Stimulated activated naive CD4-positive, alpha-beta T cell (primary cell): ENCODE measurements around the gene SMIM5.
A peak's percentile ranks its signal among the peaks of the same experiment; 100 is the strongest.
"Not testable (repeated sequence)": the region's sequence is repeated elsewhere in the genome, so short reads cannot be mapped to it uniquely, and the experiment has no call there.

ENCODE experiments used
- DNase-seq, 6 experiments: peaks; one replicate each; lab custom pipeline; 2025; lab: John Stamatoyannopoulos, UW

The SMIM5 gene

GRCh38 chr17:75625813-75626486 lies 7.3 kb upstream of the SMIM5 start:
- no peak for DNase-seq

- no peak for DNase-seq
Measured at GRCh38 chr17:75626496-75627038, 6.7 kb upstream of the SMIM5 start.

GRCh38 chr17:75627094-75627493 lies 6.1 kb upstream of the SMIM5 start:
- no peak for DNase-seq

- no peak for DNase-seq
Measured at GRCh38 chr17:75628425-75628824, 4.8 kb upstream of the SMIM5 start.

- DNase-seq, result no peak
Measured at GRCh38 chr17:75629157-75629556, 4.1 kb upstream of the SMIM5 start.

- DNase-seq, result no peak
Measured at GRCh38 chr17:75630071-75630917, 2.9 kb upstream of the SMIM5 start.

GRCh38 chr17:75631353-75631752 lies 1.9 kb upstream of the SMIM5 start:
- no peak for DNase-seq

- DNase-seq, result no peak
Measured at GRCh38 chr17:75632428-75632827, 806 bp upstream of the SMIM5 start.

- peak; percentile 18 to 48 (median 32) for DNase-seq
Measured at GRCh38 chr17:75633486-75634375, 497 bp downstream of the SMIM5 start.

- no peak for DNase-seq
Measured at GRCh38 chr17:75634376-75634740, 1.1 kb downstream of the SMIM5 start.

- no peak for DNase-seq
Measured at GRCh38 chr17:75634754-75635609, 1.7 kb downstream of the SMIM5 start.

- no peak for DNase-seq
Measured at GRCh38 chr17:75635610-75636202, 2.5 kb downstream of the SMIM5 start.

GRCh38 chr17:75636381-75637142 lies 3.3 kb downstream of the SMIM5 start:
- DNase-seq, result no peak

- DNase-seq, result no peak
Measured at GRCh38 chr17:75637143-75637538, 3.9 kb downstream of the SMIM5 start.

- no peak for DNase-seq
Measured at GRCh38 chr17:75637551-75637950, 4.3 kb downstream of the SMIM5 start.

GRCh38 chr17:75638039-75638438 lies 4.8 kb downstream of the SMIM5 start:
- DNase-seq, result not testable (repeated sequence)

GRCh38 chr17:75638893-75639292 lies 5.7 kb downstream of the SMIM5 start:
- DNase-seq, result no peak

GRCh38 chr17:75639327-75639726 lies 6.1 kb downstream of the SMIM5 start:
- DNase-seq, result no peak

- no peak for DNase-seq
Measured at GRCh38 chr17:75639771-75640555, 6.7 kb downstream of the SMIM5 start.
